Right lobe of liver (tissue), 4 donors: ENCODE measurements around the gene CFAP161.

ENCODE experiments used
- CTCF ChIP-seq, 4 donors: fragments of 200-600 bp in 3 of 4; fragments of 450-650 bp in 1 of 4; IDR thresholded peaks; one replicate each; pipeline versions ENCODE4 v1.5.1 to v1.8.0; 2016 to 2022; ENCODE audit warnings: antibody characterized with exemption in 4 of 4, mild to moderate bottlenecking in 2 of 4
- POLR2A ChIP-seq: fragments of 450-650 bp; IDR thresholded peaks from one replicate; pipeline ENCODE4 v1.6.1; 2017; ENCODE audit warnings: antibody characterized with exemption, mild to moderate bottlenecking
- donor health status: DM: no; HTN: no; CAD: no.
- donor health status: DM: no; HTN: no; CAD: no.
- donor health status: DM: no; HTN: yes; CAD: no.

- TF ChIP-seq CTCF (IDR thresholded peaks at IDR 0.05) (no peak), POLR2A (no peak)
These were observed 18.7 kb downstream of the CFAP161 start for GRCh38 chr15:81152799-81153198.
